Medulla oblongata (tissue), 1 donor: Measurements from ENCODE around the gene DHRS7.
"Not testable (repeated sequence)": the region's sequence is repeated elsewhere in the genome, so short reads cannot be mapped to it uniquely, and the experiment has no call there.

Source experiments
- DNase-seq: peaks from one replicate; pipeline ENCODE4 v3.0.0-alpha.2; 2015; ENCODE audit errors: extremely low spot score

The DHRS7 gene

GRCh38 chr14:60134702-60135101, 30.5 kb downstream of the DHRS7 start:
- no peak for DNase-seq

GRCh38 chr14:60133487-60133886, 31.7 kb downstream of the DHRS7 start:
- DNase-seq: no peak

GRCh38 chr14:60125918-60126317, 39.3 kb downstream of the DHRS7 start:
- no peak for DNase-seq

GRCh38 chr14:60116181-60116580, 49.0 kb downstream of the DHRS7 start:
- no peak for DNase-seq

- no peak for DNase-seq
Observed at GRCh38 chr14:60114881-60115280, 50.3 kb downstream of the DHRS7 start.

- DNase-seq: no peak
Observed at GRCh38 chr14:60111732-60112131, 53.5 kb downstream of the DHRS7 start.

- no peak for DNase-seq
Observed at GRCh38 chr14:60107477-60107876, 57.7 kb downstream of the DHRS7 start.

- DNase-seq: peak; percentile 79
Observed at GRCh38 chr14:60106339-60106738, 58.9 kb downstream of the DHRS7 start.

GRCh38 chr14:60102389-60102788, 62.8 kb downstream of the DHRS7 start:
- no peak for DNase-seq

GRCh38 chr14:60101786-60102185, 63.4 kb downstream of the DHRS7 start:
- DNase-seq: no peak

- not testable (repeated sequence) for DNase-seq
Observed at GRCh38 chr14:60099855-60100254, 65.3 kb downstream of the DHRS7 start.

GRCh38 chr14:60097974-60098373, 67.2 kb downstream of the DHRS7 start:
- DNase-seq: no peak

GRCh38 chr14:60095781-60096450, 69.3 kb downstream of the DHRS7 start:
- no peak for DNase-seq

GRCh38 chr14:60095231-60095630, 70.0 kb downstream of the DHRS7 start:
- DNase-seq: no peak

GRCh38 chr14:60094306-60094897, 70.8 kb downstream of the DHRS7 start:
- DNase-seq: no peak
